SJSA1 (cell line): ENCODE measurements around the gene TOLLIP. TPM values are rescaled to one million over a fixed set of nuclear protein-coding genes. Genes with fewer than 3 reads are reported as not detected.
"Not testable (repeated sequence)": the region's sequence is repeated elsewhere in the genome, so short reads cannot be mapped to it uniquely, and the experiment has no call there.

Experiments used
- DNase-seq, 2 experiments: peaks; one replicate each; pipeline ENCODE4 v3.0.0-alpha.2; 2015 to 2020; ENCODE audit warnings: low spot score in 2 of 2, low read depth in 1 of 2
- H3K27ac ChIP-seq: fragments of 250-450 bp; sonication (Bioruptor Pico); 2 replicates; pipeline ENCODE4 v1.5.1; 2020; ENCODE audit warnings: mild to moderate bottlenecking, moderate library complexity
- H3K27me3 ChIP-seq: fragments of 250-450 bp; sonication (Bioruptor Pico); replicated peaks from 2 replicates; pipeline ENCODE4 v1.5.1; 2020; ENCODE audit warnings: mild to moderate bottlenecking, moderate library complexity
- H3K36me3 ChIP-seq: fragments of 250-450 bp; sonication (Bioruptor Pico); 2 replicates; pipeline ENCODE4 v1.5.1; 2020; ENCODE audit warnings: mild to moderate bottlenecking
- H3K4me1 ChIP-seq: fragments of 250-450 bp; sonication (Bioruptor Pico); replicated peaks from 2 replicates; pipeline ENCODE4 v1.6.1; 2021; ENCODE audit warnings: mild to moderate bottlenecking
- H3K4me3 ChIP-seq: fragments of 250-450 bp; sonication (Bioruptor Pico); 2 replicates; pipeline ENCODE4 v1.5.1; 2020; ENCODE audit warnings: mild to moderate bottlenecking
- H3K9me3 ChIP-seq: fragments of 250-450 bp; sonication (Bioruptor Pico); replicated peaks from 2 replicates; pipeline ENCODE4 v1.5.1; 2020; ENCODE audit warnings: mild to moderate bottlenecking
- total RNA-seq: library from RNA; depleted of rRNA; stranded (reverse); fragments of >200 nt; shearing (Covaris generic); gene quantifications from 2 replicates; pipeline ENCODE4 v1.2.3, GENCODE V29; 2014

Gene TOLLIP
- total RNA-seq, 1 experiment from 2014 or later, result 18.8 TPM

- H3K27ac ChIP-seq, result no peak overlapping the region
- H3K27me3 ChIP-seq, result no peaks in the 10 kb centered on the region
- H3K4me1 ChIP-seq, result peaks cover 11% of the 10 kb centered on the region
- no peaks in the 10 kb centered on the region for H3K9me3 ChIP-seq
- no peaks in the 10 kb centered on the region for H3K36me3 ChIP-seq
- H3K4me3 ChIP-seq, result no peak overlapping the region
- DNase-seq, result no peak
These were observed 50.4 kb downstream of the TOLLIP start for GRCh38 chr11:1259076-1259461.

GRCh38 chr11:1258401-1259075 is 50.9 kb downstream of the TOLLIP start:
- Histone ChIP-seq H3K27ac (no peak overlapping the region), H3K4me3 (no peak overlapping the region), H3K27me3 (no peaks in the 10 kb centered on the region), H3K9me3 (no peaks in the 10 kb centered on the region), H3K36me3 (no peaks in the 10 kb centered on the region), H3K4me1 (peaks cover 11% of the 10 kb centered on the region)
- DNase-seq, result no peak

- Histone ChIP-seq H3K27ac (no peak overlapping the region), H3K36me3 (no peaks in the 10 kb centered on the region), H3K27me3 (no peaks in the 10 kb centered on the region), H3K4me3 (no peak overlapping the region), H3K4me1 (peaks cover 9% of the 10 kb centered on the region), H3K9me3 (no peaks in the 10 kb centered on the region)
- no peak for DNase-seq
These were observed 51.5 kb downstream of the TOLLIP start for GRCh38 chr11:1257916-1258315.

GRCh38 chr11:1257366-1257765 is 52.1 kb downstream of the TOLLIP start:
- Histone ChIP-seq H3K36me3 (no peaks in the 10 kb centered on the region), H3K4me3 (no peak overlapping the region), H3K9me3 (no peaks in the 10 kb centered on the region), H3K4me1 (peaks cover 3% of the 10 kb centered on the region), H3K27me3 (no peaks in the 10 kb centered on the region), H3K27ac (no peak overlapping the region)
- no peak for DNase-seq

DNA sequence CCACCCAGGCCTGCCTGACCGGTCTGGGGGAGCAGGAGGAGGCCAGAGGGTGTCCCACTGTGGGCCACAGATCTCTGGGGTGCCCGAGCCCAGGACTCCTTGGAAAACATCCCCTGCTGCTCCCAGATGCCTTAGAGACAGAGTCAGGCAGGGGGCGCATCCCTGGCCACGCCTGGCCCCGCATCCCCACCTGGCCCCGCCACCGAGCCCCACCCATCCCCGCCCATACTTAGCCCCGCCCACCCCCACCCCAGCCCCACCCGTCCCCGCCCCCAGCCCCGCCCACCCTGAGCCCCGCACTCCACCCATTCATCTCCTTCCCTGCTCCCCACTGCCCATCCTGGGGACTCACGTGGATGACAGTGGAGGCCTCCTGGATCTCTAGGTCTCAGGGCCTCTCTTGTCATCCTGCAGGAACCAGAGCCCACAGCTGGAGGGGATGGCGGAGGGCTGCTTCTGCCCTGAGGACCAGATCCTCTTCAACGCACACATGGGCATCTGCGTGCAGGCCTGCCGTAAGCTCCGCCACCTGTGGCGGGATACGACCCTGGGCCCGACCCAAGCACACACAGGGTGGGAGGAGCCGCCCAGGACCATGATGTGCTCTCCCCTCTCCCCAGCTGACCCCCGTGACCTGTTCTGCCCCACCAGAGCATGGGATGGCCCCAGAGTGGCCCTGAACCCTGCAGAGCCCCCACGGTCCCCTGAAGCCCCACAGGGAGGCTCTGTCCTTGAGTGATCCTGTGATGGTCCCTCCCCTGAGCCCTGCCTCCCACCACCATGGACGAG is 53.0 kb downstream of the TOLLIP start:
- H3K4me1 ChIP-seq, result no peaks in the 10 kb centered on the region
- no peaks in the 10 kb centered on the region for H3K27me3 ChIP-seq
- H3K4me3 ChIP-seq, result no peak overlapping the region
- no peak for DNase-seq
- no peaks in the 10 kb centered on the region for H3K36me3 ChIP-seq
- H3K9me3 ChIP-seq, result no peaks in the 10 kb centered on the region
- no peak overlapping the region for H3K27ac ChIP-seq

GRCh38 chr11:1255151-1255550 is 54.3 kb downstream of the TOLLIP start:
- no peaks in the 10 kb centered on the region for H3K36me3 ChIP-seq
- no peak overlapping the region for H3K27ac ChIP-seq
- H3K4me1 ChIP-seq, result no peaks in the 10 kb centered on the region
- no peak overlapping the region for H3K4me3 ChIP-seq
- DNase-seq, result no peak
- H3K27me3 ChIP-seq, result no peaks in the 10 kb centered on the region
- no peaks in the 10 kb centered on the region for H3K9me3 ChIP-seq

DNA sequence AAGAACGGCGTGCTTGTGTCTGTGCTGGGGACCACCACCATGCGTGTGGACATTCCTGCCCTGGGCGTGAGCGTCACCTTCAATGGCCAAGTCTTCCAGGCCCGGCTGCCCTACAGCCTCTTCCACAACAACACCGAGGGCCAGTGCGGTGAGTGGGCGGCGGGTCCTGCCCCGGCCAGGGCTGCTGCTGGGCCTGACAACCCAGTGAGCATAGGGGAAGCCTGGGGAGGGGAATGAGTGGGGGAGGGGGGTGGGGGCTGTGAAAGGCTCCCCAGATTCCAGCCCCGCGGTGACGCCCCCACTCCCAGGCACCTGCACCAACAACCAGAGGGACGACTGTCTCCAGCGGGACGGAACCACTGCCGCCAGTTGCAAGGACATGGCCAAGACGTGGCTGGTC is 54.7 kb downstream of the TOLLIP start:
- no peaks in the 10 kb centered on the region for H3K4me1 ChIP-seq
- H3K36me3 ChIP-seq, result no peaks in the 10 kb centered on the region
- H3K27ac ChIP-seq, result no peak overlapping the region
- no peaks in the 10 kb centered on the region for H3K9me3 ChIP-seq
- H3K27me3 ChIP-seq, result no peaks in the 10 kb centered on the region
- no peak for DNase-seq
- H3K4me3 ChIP-seq, result no peak overlapping the region

DNA sequence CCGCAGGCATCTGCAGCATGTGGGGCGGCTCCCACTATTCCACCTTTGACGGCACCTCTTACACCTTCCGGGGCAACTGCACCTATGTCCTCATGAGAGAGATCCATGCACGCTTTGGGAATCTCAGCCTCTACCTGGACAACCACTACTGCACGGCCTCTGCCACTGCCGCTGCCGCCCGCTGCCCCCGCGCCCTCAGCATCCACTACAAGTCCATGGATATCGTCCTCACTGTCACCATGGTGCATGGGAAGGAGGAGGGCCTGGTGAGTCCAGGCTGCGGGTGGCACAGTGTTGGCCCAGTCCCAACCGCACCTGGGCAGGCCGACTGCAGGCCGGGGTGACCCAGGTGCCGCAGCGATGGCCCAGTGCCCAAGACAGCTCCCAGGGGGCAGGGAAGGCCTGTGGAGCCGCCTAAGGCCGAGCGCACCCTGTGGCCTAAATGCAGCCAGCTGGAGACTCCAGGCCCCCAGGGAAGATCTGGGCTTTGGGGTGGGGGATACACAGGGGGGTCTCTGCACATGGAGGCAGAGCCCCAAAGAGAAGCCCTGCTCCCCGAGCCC is 55.3 kb downstream of the TOLLIP start:
- H3K36me3 ChIP-seq, result no peaks in the 10 kb centered on the region
- H3K27ac ChIP-seq, result no peak overlapping the region
- no peaks in the 10 kb centered on the region for H3K9me3 ChIP-seq
- H3K27me3 ChIP-seq, result no peaks in the 10 kb centered on the region
- H3K4me1 ChIP-seq, result no peaks in the 10 kb centered on the region
- no peak for DNase-seq
- no peak overlapping the region for H3K4me3 ChIP-seq

- Histone ChIP-seq H3K9me3 (no peaks in the 10 kb centered on the region), H3K4me1 (no peaks in the 10 kb centered on the region), H3K4me3 (no peak overlapping the region), H3K36me3 (no peaks in the 10 kb centered on the region), H3K27ac (no peak overlapping the region), H3K27me3 (no peaks in the 10 kb centered on the region)
- no peak for DNase-seq
These were observed 56.3 kb downstream of the TOLLIP start for GRCh38 chr11:1253103-1253485.

GRCh38 chr11:1252371-1253102 is 56.9 kb downstream of the TOLLIP start:
- no peak overlapping the region for H3K4me3 ChIP-seq
- H3K4me1 ChIP-seq, result no peaks in the 10 kb centered on the region
- H3K9me3 ChIP-seq, result no peaks in the 10 kb centered on the region
- DNase-seq, result no peak
- no peaks in the 10 kb centered on the region for H3K27me3 ChIP-seq
- H3K27ac ChIP-seq, result no peak overlapping the region
- H3K36me3 ChIP-seq, result no peaks in the 10 kb centered on the region

GRCh38 chr11:1251236-1251770 is 58.1 kb downstream of the TOLLIP start:
- no peaks in the 10 kb centered on the region for H3K9me3 ChIP-seq
- DNase-seq, result no peak
- H3K4me3 ChIP-seq, result no peak overlapping the region
- H3K27ac ChIP-seq, result no peak overlapping the region
- no peaks in the 10 kb centered on the region for H3K27me3 ChIP-seq
- H3K4me1 ChIP-seq, result no peaks in the 10 kb centered on the region
- no peaks in the 10 kb centered on the region for H3K36me3 ChIP-seq

DNA sequence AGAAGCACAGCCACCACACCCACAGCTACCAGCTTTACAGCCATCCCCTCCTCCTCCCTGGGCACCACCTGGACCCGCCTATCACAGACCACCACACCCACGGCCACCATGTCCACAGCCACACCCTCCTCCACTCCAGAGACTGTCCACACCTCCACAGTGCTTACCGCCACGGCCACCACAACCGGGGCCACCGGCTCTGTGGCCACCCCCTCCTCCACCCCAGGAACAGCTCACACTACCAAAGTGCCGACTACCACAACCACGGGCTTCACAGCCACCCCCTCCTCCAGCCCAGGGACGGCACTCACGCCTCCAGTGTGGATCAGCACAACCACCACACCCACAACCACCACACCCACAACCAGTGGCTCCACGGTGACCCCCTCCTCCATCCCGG is 59.0 kb downstream of the TOLLIP start:
- H3K36me3 ChIP-seq, H3K4me3 ChIP-seq, H3K9me3 ChIP-seq, H3K27me3 ChIP-seq, H3K27ac ChIP-seq, H3K4me1 ChIP-seq, DNase-seq: not testable (repeated sequence)

GRCh38 chr11:1248951-1249350 is 60.5 kb downstream of the TOLLIP start:
- DNase-seq, H3K9me3 ChIP-seq, H3K36me3 ChIP-seq, H3K4me3 ChIP-seq, H3K27ac ChIP-seq, H3K27me3 ChIP-seq, H3K4me1 ChIP-seq: not testable (repeated sequence)

GRCh38 chr11:1247026-1247425 is 62.4 kb downstream of the TOLLIP start:
- H3K4me3 ChIP-seq, H3K36me3 ChIP-seq, H3K27me3 ChIP-seq, DNase-seq, H3K9me3 ChIP-seq, H3K27ac ChIP-seq, H3K4me1 ChIP-seq: not testable (repeated sequence)
